A673 (cell line): ENCODE results near the gene CCDC88B. TPM values are rescaled to one million over a fixed set of nuclear protein-coding genes. Genes with fewer than 3 reads are reported as not detected.

Source experiments
- BruUV-seq: library from RNA; stranded (reverse); fragments of 400-500 nt; replicated peaks from 2 replicates; lab custom pipeline; 2021; lab: Mats Ljungman, UMichigan
- CTCF ChIA-PET: fragments of 300-600 bp; sonication (Branson Sonifier 250); formaldehyde crosslinking; loops from one replicate; lab custom pipeline; 2022; ENCODE audit warnings: antibody characterized with exemption; lab: Charles Lee
- POLR2A ChIA-PET: fragments of 300-600 bp; sonication (Branson Sonifier 250); formaldehyde crosslinking; loops from one replicate; lab custom pipeline; 2022; ENCODE audit warnings: antibody characterized with exemption; ENCODE audit not compliant: low non-redundant PET; lab: Charles Lee
- DNase-seq: peaks from one replicate; pipeline ENCODE4 v3.0.0-alpha.2; 2015; ENCODE audit warnings: low spot score
- H3K27ac ChIP-seq: fragments of 200-600 bp; sonication (generic); 2 replicates; pipeline ENCODE4 v1.5.1; 2016; ENCODE audit warnings: mixed run types, low read depth, mild to moderate bottlenecking, mixed read lengths, antibody characterized with exemption, low read length; ENCODE audit not compliant: poor library complexity, severe bottlenecking
- H3K27me3 ChIP-seq: fragments of 200-600 bp; sonication (generic); replicated peaks from 2 replicates; pipeline ENCODE4 v1.6.1; 2017; ENCODE audit warnings: mixed run types, low read depth, mild to moderate bottlenecking, mixed read lengths, antibody characterized with exemption, low read length; ENCODE audit not compliant: insufficient read depth, poor library complexity
- H3K36me3 ChIP-seq: fragments of 200-600 bp; sonication (generic); 2 replicates; pipeline ENCODE4 v1.6.1; 2016; ENCODE audit warnings: mixed run types, mild to moderate bottlenecking, mixed read lengths, antibody characterized with exemption, low read length; ENCODE audit not compliant: insufficient read depth, poor library complexity, severe bottlenecking
- H3K4me1 ChIP-seq: fragments of 200-600 bp; sonication (generic); 2 replicates; pipeline ENCODE4 v1.6.1; 2017; ENCODE audit warnings: mixed run types, mild to moderate bottlenecking, mixed read lengths, antibody characterized with exemption, low read length; ENCODE audit not compliant: insufficient read depth, poor library complexity, severe bottlenecking
- H3K4me3 ChIP-seq: fragments of 200-600 bp; sonication (generic); 2 replicates; pipeline ENCODE4 v1.5.1; 2016; ENCODE audit warnings: low read depth, mixed run types, mild to moderate bottlenecking, mixed read lengths, low read length; ENCODE audit not compliant: poor library complexity, severe bottlenecking
- H3K9me3 ChIP-seq: fragments of 200-600 bp; sonication (generic); 2 replicates; pipeline ENCODE4 v1.6.1; 2016; ENCODE audit warnings: mixed run types, low read depth, mild to moderate bottlenecking, mixed read lengths, antibody characterized with exemption, low read length; ENCODE audit not compliant: poor library complexity, severe bottlenecking
- CTCF ChIP-seq: fragments of 300-800, 200-600 bp; sonication (generic); conservative IDR thresholded peaks from 2 replicates; pipeline ENCODE4 v1.5.1; 2017; ENCODE audit warnings: low read depth, mild to moderate bottlenecking, antibody characterized with exemption, low read length, moderate library complexity, mixed read lengths
- EZH2 ChIP-seq: fragments of 200-600 bp; sonication (generic); IDR thresholded peaks from 2 replicates; pipeline ENCODE4 v1.6.1; 2017; ENCODE audit warnings: borderline replicate concordance, low read depth, mild to moderate bottlenecking, mixed read lengths, antibody characterized with exemption, low read length; ENCODE audit not compliant: poor library complexity, severe bottlenecking
- intact Hi-C: fragments of 100-400 bp; cut with micrococcal nuclease; formaldehyde crosslinking; loops from one replicate; pipeline ENCODE4 v1.10.0; 2022; ENCODE audit not compliant: unreplicated experiment
- total RNA-seq: library from RNA; stranded (reverse); gene quantifications from 2 replicates; pipeline ENCODE4 v1.2.3, GENCODE V29; 2021

CCDC88B gene
- total RNA-seq, 1 experiment from 2014 or later: 0.47 TPM

- peaks cover 12% of the 10 kb centered on the region for H3K4me1 ChIP-seq
- H3K4me3 ChIP-seq: peak within 1 kb of the TSS; percentile 46
- intact Hi-C loops: no loop called here
- TF ChIP-seq CTCF (no peak), EZH2 (no peak)
- H3K27me3 ChIP-seq: peaks cover 35% of the 10 kb centered on the region
- H3K36me3 ChIP-seq: no peaks in the 10 kb centered on the region
- BruUV-seq: no TSS peak
- ChIA-PET POLR2A (no interaction called here), CTCF (interaction anchor here (1.5 kb wide), 1 partner anchor 10 kb away, joined by 5 read pairs; no protein-coding TSS in a partner anchor)
- H3K27ac ChIP-seq: no peak within 1 kb of the TSS
- H3K9me3 ChIP-seq: no peaks in the 10 kb centered on the region
- DNase-seq: no peak
Measured at GRCh38 chr11:64291262-64291751, 48.7 kb upstream of the CCDC88B start, which contains the start of gene KCNK4. KCNK4 (plus strand) TSS chr11:64291302; CDS start chr11:64293019, 1,717 bp downstream.

GRCh38 chr11:64291752-64292459 lies 48.1 kb upstream of the CCDC88B start:
- H3K27ac ChIP-seq: no peak overlapping the region
- no TSS peak for BruUV-seq
- no peaks in the 10 kb centered on the region for H3K9me3 ChIP-seq
- DNase-seq: no peak
- ChIA-PET POLR2A (no interaction called here), CTCF (interaction anchor here (1.5 kb wide), 1 partner anchor 9 kb away, joined by 5 read pairs; no protein-coding TSS in a partner anchor)
- H3K4me1 ChIP-seq: peaks cover 8% of the 10 kb centered on the region
- TF ChIP-seq CTCF (no peak), EZH2 (peak; percentile 83)
- peak overlapping the region; percentile 46 for H3K4me3 ChIP-seq
- H3K36me3 ChIP-seq: no peaks in the 10 kb centered on the region
- H3K27me3 ChIP-seq: peaks cover 35% of the 10 kb centered on the region
- intact Hi-C loops: no loop called here

GRCh38 chr11:64292460-64293254 lies 47.3 kb upstream of the CCDC88B start:
- intact Hi-C loops: no loop called here
- Histone ChIP-seq H3K27ac (no peak overlapping the region), H3K9me3 (no peaks in the 10 kb centered on the region), H3K27me3 (peaks cover 35% of the 10 kb centered on the region), H3K4me1 (peaks cover 8% of the 10 kb centered on the region), H3K4me3 (peak overlapping the region; percentile 46), H3K36me3 (no peaks in the 10 kb centered on the region)
- DNase-seq: no peak
- POLR2A ChIA-PET: no interaction called here
- BruUV-seq: no TSS peak
- CTCF ChIA-PET: interaction anchor here (0.6 kb wide), 1 partner anchor 353 kb away, joined by 7 read pairs; no protein-coding TSS in a partner anchor
- TF ChIP-seq CTCF (no peak), EZH2 (no peak)
